B cell (primary cell): Measurements from ENCODE around the gene PPP1R9A. TPM values are rescaled to one million over a fixed set of nuclear protein-coding genes. Genes with fewer than 3 reads are reported as not detected.

Source experiments
- ATAC-seq: fragments of 200-7000 bp; cut with Tn5 transposase; one replicate; pipeline ENCODE4 v1.10.0; 2021; ENCODE audit warnings: low read depth, mild to moderate bottlenecking, moderate number of reproducible peaks, moderate library complexity
- CTCF ChIA-PET: fragments of 350-600 bp; sonication (Branson Sonifier 250); formaldehyde crosslinking; loops from one replicate; lab custom pipeline; 2021; ENCODE audit warnings: antibody characterized with exemption, inconsistent platforms; lab: Charles Lee
- POLR2A ChIA-PET: fragments of 350-600 bp; sonication (Branson Sonifier 250); formaldehyde crosslinking; loops from one replicate; lab custom pipeline; 2021; ENCODE audit warnings: antibody characterized with exemption; lab: Charles Lee
- DNase-seq: peaks from one replicate; pipeline ENCODE4 v3.0.0; 2013
- H2AFZ ChIP-seq: 2 replicates; pipeline ENCODE4 v1.6.1; 2012; ENCODE audit warnings: mild to moderate bottlenecking, low read depth, low read length; ENCODE audit not compliant: insufficient read depth, poor library complexity, severe bottlenecking
- H3K27ac ChIP-seq, 2 donors: 1 replicate in 1 of 2; 2 replicates in 1 of 2; pipeline ENCODE4 v1.5.1; 2012 to 2013; ENCODE audit warnings: low read length in 2 of 2, mild to moderate bottlenecking in 2 of 2, moderate library complexity in 1 of 2
- H3K27me3 ChIP-seq, 4 experiments: fragments of 200-600 bp in 1 of 4; sonication (generic) in 1 of 4; replicated peaks in 1 of 4; 1 replicate in 2 of 4; 2 replicates in 2 of 4; pipeline versions ENCODE4 v1.6.1 to v1.7.0; 2013 to 2016; ENCODE audit warnings: low read length in 3 of 4, mild to moderate bottlenecking in 2 of 4, mixed read lengths in 1 of 4, moderate library complexity in 1 of 4; ENCODE audit not compliant: insufficient read depth in 4 of 4, control insufficient read depth in 3 of 4; ENCODE audit errors: control extremely low read depth in 1 of 4
- H3K36me3 ChIP-seq, 2 experiments: replicated peaks in 1 of 2; 1 replicate in 1 of 2; 2 replicates in 1 of 2; pipeline versions ENCODE4 v1.6.1 to v1.7.1; 2013; ENCODE audit warnings: low read length in 1 of 2; ENCODE audit not compliant: insufficient read depth in 2 of 2, control insufficient read depth in 1 of 2; ENCODE audit errors: control extremely low read depth in 1 of 2, extremely low read depth in 1 of 2
- H3K4me1 ChIP-seq, 2 donors: fragments of 200-600 bp in 1 of 2; sonication (generic) in 1 of 2; 1 replicate in 1 of 2; 2 replicates in 1 of 2; pipeline versions ENCODE4 v1.5.1 to v1.6.1; 2013 to 2017; ENCODE audit warnings: low read length in 2 of 2; ENCODE audit not compliant: control insufficient read depth in 2 of 2, insufficient read depth in 2 of 2
- H3K4me2 ChIP-seq: replicated peaks from 2 replicates; pipeline ENCODE3; 2012; ENCODE audit warnings: mild to moderate bottlenecking, low read depth, low read length; ENCODE audit not compliant: poor library complexity, severe bottlenecking
- H3K4me3 ChIP-seq, 5 experiments: fragments of 200-600 bp in 1 of 5; sonication (generic) in 1 of 5; 1 replicate in 3 of 5; 2 replicates in 2 of 5; pipeline versions ENCODE4 v1.5.1 to v1.7.0; 2011 to 2016; ENCODE audit warnings: low read length in 4 of 5, mild to moderate bottlenecking in 4 of 5, low read depth in 2 of 5, control low read depth in 1 of 5, moderate library complexity in 1 of 5; ENCODE audit not compliant: insufficient read depth in 1 of 5; ENCODE audit errors: control extremely low read depth in 1 of 5, extremely low read depth in 1 of 5
- H3K79me2 ChIP-seq: fragments of 200-600 bp; sonication (generic); one replicate; pipeline ENCODE4 v1.6.0; 2016; ENCODE audit warnings: low read length; ENCODE audit not compliant: control insufficient read depth, insufficient read depth
- H3K9ac ChIP-seq: fragments of 200-600 bp; sonication (generic); 2 replicates; pipeline ENCODE4 v1.6.1; 2017; ENCODE audit warnings: mild to moderate bottlenecking, low read length, moderate library complexity
- H3K9me3 ChIP-seq, 3 donors: one replicate each; pipeline versions ENCODE4 v1.6.1 to v1.7.1; 2013; ENCODE audit warnings: low read length in 2 of 3; ENCODE audit not compliant: control insufficient read depth in 2 of 3, insufficient read depth in 1 of 3; ENCODE audit errors: control extremely low read depth in 1 of 3
- H4K20me1 ChIP-seq: 2 replicates; pipeline ENCODE4 v1.6.0; 2012; ENCODE audit warnings: mild to moderate bottlenecking, low read length; ENCODE audit not compliant: insufficient read depth, control insufficient read depth, poor library complexity, severe bottlenecking
- H3K27ac Mint-ChIP-seq: one replicate; pipeline ENCODE4 v1.8.0; 2021; ENCODE audit warnings: mixed read lengths
- H3K27me3 Mint-ChIP-seq: one replicate; pipeline ENCODE4 v1.8.0; 2021; ENCODE audit warnings: mixed read lengths
- H3K4me1 Mint-ChIP-seq: one replicate; pipeline ENCODE4 v1.8.0; 2021; ENCODE audit warnings: mixed read lengths
- H3K4me3 Mint-ChIP-seq: one replicate; pipeline ENCODE4 v1.8.0; 2021; ENCODE audit warnings: mixed read lengths
- H3K9me3 Mint-ChIP-seq: one replicate; pipeline ENCODE4 v1.8.0; 2022; ENCODE audit warnings: mixed read lengths; ENCODE audit not compliant: insufficient read depth
- CTCF ChIP-seq: fragments of 200-600 bp; IDR thresholded peaks from one replicate; pipeline ENCODE4 v1.8.0; 2022; ENCODE audit warnings: antibody characterized with exemption, mild to moderate bottlenecking
- EZH2 ChIP-seq: IDR thresholded peaks from 2 replicates; pipeline ENCODE4 v1.6.1; 2012; ENCODE audit warnings: borderline replicate concordance, low read depth, mild to moderate bottlenecking, moderate library complexity, low read length; ENCODE audit not compliant: insufficient read depth, poor library complexity, severe bottlenecking
- WGBS: methylation state at CpG from one replicate; pipeline ENCODE4 v1.1.5; 2013; ENCODE audit warnings: missing lambda C conversion rate; ENCODE audit not compliant: insufficient coverage; 5-methylcytosine and 5-hydroxymethylcytosine counted together
- intact Hi-C: fragments of 100-400 bp; cut with micrococcal nuclease; formaldehyde crosslinking; loops from one replicate; pipeline ENCODE4 v1.10.0; 2022
- polyA plus RNA-seq: library from polyadenylated mRNA; depleted of rRNA; stranded (reverse); fragments of >200 nt; gene quantifications from 2 replicates; pipeline ENCODE4 v1.2.3, GENCODE V29; 2012
- total RNA-seq, 2 donors: library from RNA; stranded (reverse); fragments of 120-200 nt in 1 of 2; gene quantifications; 1 replicate in 1 of 2; 2 replicates in 1 of 2; pipeline versions ENCODE4 v1.2.3 to v1.2.4, GENCODE V29; 2013 to 2022

Gene PPP1R9A
- total and polyA plus RNA-seq, 2 donors (not counting 1 experiment from before 2014, with no cell fraction given) = 1.1 to 4.8 TPM

DNA sequence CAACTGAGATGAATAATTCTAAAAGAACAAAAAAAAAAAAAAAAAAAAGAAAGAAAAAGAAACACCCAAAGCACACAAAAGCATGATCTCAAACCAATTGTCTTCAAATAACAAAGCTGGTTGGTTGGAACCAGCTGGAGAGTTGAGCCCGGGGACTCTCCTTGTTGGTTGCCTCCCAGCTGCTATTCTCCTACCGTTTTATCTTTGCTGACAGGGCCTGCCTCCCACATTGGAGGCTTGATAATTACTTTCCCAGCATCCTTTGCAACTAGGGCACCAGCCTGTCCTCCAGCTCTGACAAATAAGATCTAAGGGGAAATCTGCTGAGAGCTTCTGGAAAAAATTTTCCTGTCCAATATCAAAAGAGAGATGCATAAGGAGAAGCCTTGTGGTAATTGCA is 410.2 kb downstream of the PPP1R9A start:
- Histone ChIP-seq H3K9me3 (no peaks in the 10 kb centered on the region), H3K4me1 (no peaks in the 10 kb centered on the region), H3K27me3 (no peaks in the 10 kb centered on the region), H3K36me3 (no peaks in the 10 kb centered on the region), H2AFZ (no peak overlapping the region), H3K4me3 (no peak overlapping the region), H3K4me2 (no peak overlapping the region), H4K20me1 (no peaks in the 10 kb centered on the region), H3K27ac (no peak overlapping the region), H3K79me2 (no peaks in the 10 kb centered on the region), H3K9ac (no peak overlapping the region)
- intact Hi-C loops = no loop called here
- Mint-ChIP-seq H3K4me3 (no peak overlapping the region), H3K27ac (no peak overlapping the region), H3K9me3 (no peaks in the 10 kb centered on the region), H3K4me1 (no peaks in the 10 kb centered on the region), H3K27me3 (peaks cover 4% of the 10 kb centered on the region)
- DNase-seq (no peak), ATAC-seq (no peak)
- ChIA-PET CTCF (no interaction called here), POLR2A (no interaction called here)
- WGBS = 100% methylated on average over 2 of the region's 2 CpGs
- no peak for TF ChIP-seq EZH2
- no peak for TF ChIP-seq CTCF

- Mint-ChIP-seq H3K9me3 (no peaks in the 10 kb centered on the region), H3K4me1 (no peaks in the 10 kb centered on the region), H3K27ac (no peak overlapping the region), H3K4me3 (no peak overlapping the region), H3K27me3 (peaks cover 4% of the 10 kb centered on the region)
- no CpG with 5 or more reads among the region's 3 CpGs for WGBS
- CTCF ChIA-PET = no interaction called here
- no peak for DNase-seq
- TF ChIP-seq EZH2 (no peak), CTCF (no peak)
- H2AFZ ChIP-seq = peak overlapping the region; percentile 13
- no peak overlapping the region for H3K9ac ChIP-seq
- no peaks in the 10 kb centered on the region for H3K4me1 ChIP-seq
- ATAC-seq = no peak
- H3K4me3 ChIP-seq = no peak overlapping the region
- no peaks in the 10 kb centered on the region for H3K27me3 ChIP-seq
- H3K27ac ChIP-seq = no peak overlapping the region
- intact Hi-C loops = no loop called here
- H3K4me2 ChIP-seq = no peak overlapping the region
- no peaks in the 10 kb centered on the region for H4K20me1 ChIP-seq
- no peaks in the 10 kb centered on the region for H3K79me2 ChIP-seq
- no peaks in the 10 kb centered on the region for H3K36me3 ChIP-seq
- H3K9me3 ChIP-seq = no peaks in the 10 kb centered on the region
- POLR2A ChIA-PET = no interaction called here
Observed at GRCh38 chr7:95317966-95318365, 410.6 kb downstream of the PPP1R9A start.
